GM18520 (cell line): ENCODE data around the gene GRK7.
A peak's percentile ranks its signal among the peaks of the same experiment; 100 is the strongest.
"Not testable (repeated sequence)": the region's sequence is repeated elsewhere in the genome, so short reads cannot be mapped to it uniquely, and the experiment has no call there.

ENCODE experiments used
- ATAC-seq: cut with Tn5 transposase; IDR thresholded peaks from one replicate; pipeline ENCODE4 v1.9.1; 2021; ENCODE audit not compliant: unreplicated experiment

Gene GRK7

GRCh38 chr3:141793476-141794260 is 30.5 kb downstream of the GRK7 start:
- no peak for ATAC-seq

- no peak for ATAC-seq
Measured at GRCh38 chr3:141795276-141795675, 32.1 kb downstream of the GRK7 start.

- no peak for ATAC-seq
Measured at GRCh38 chr3:141795741-141796080, 32.5 kb downstream of the GRK7 start.

- ATAC-seq: peak; percentile 95
Measured at GRCh38 chr3:141796081-141796888, 33.1 kb downstream of the GRK7 start.

- ATAC-seq: no peak
Measured at GRCh38 chr3:141796889-141797781, 33.9 kb downstream of the GRK7 start.

- ATAC-seq: no peak
Measured at GRCh38 chr3:141797819-141798447, 34.7 kb downstream of the GRK7 start.

- no peak for ATAC-seq
Measured at GRCh38 chr3:141798448-141798845, 35.2 kb downstream of the GRK7 start.

- ATAC-seq: no peak
Measured at GRCh38 chr3:141802316-141803077, 39.3 kb downstream of the GRK7 start.

- ATAC-seq: not testable (repeated sequence)
Measured at GRCh38 chr3:141803538-141803937, 40.3 kb downstream of the GRK7 start.

- no peak for ATAC-seq
Measured at GRCh38 chr3:141804447-141804777, 41.2 kb downstream of the GRK7 start.

GRCh38 chr3:141804778-141805639 is 41.8 kb downstream of the GRK7 start:
- ATAC-seq: no peak

- ATAC-seq: no peak
Measured at GRCh38 chr3:141807277-141808033, 44.2 kb downstream of the GRK7 start.

- no peak for ATAC-seq
Measured at GRCh38 chr3:141808586-141808985, 45.4 kb downstream of the GRK7 start.

GRCh38 chr3:141810161-141810560 is 47.0 kb downstream of the GRK7 start:
- ATAC-seq: no peak

GRCh38 chr3:141811348-141811747 is 48.1 kb downstream of the GRK7 start:
- no peak for ATAC-seq

GRCh38 chr3:141812084-141812483 is 48.9 kb downstream of the GRK7 start:
- no peak for ATAC-seq

GRCh38 chr3:141812586-141812985 is 49.4 kb downstream of the GRK7 start:
- ATAC-seq: no peak
